NCI-H526 (cell line): Measurements from ENCODE around the gene TBC1D10A.

Experiments used
- DNase-seq, 2 experiments: peaks; one replicate each; lab custom pipeline; 2025; lab: John Stamatoyannopoulos, UW

Gene TBC1D10A

GRCh38 chr22:30299322-30299721, 27.4 kb downstream of the TBC1D10A start:
- no peak for DNase-seq

- no peak for DNase-seq
Observed at GRCh38 chr22:30297991-30298701, 28.6 kb downstream of the TBC1D10A start.

DNA sequence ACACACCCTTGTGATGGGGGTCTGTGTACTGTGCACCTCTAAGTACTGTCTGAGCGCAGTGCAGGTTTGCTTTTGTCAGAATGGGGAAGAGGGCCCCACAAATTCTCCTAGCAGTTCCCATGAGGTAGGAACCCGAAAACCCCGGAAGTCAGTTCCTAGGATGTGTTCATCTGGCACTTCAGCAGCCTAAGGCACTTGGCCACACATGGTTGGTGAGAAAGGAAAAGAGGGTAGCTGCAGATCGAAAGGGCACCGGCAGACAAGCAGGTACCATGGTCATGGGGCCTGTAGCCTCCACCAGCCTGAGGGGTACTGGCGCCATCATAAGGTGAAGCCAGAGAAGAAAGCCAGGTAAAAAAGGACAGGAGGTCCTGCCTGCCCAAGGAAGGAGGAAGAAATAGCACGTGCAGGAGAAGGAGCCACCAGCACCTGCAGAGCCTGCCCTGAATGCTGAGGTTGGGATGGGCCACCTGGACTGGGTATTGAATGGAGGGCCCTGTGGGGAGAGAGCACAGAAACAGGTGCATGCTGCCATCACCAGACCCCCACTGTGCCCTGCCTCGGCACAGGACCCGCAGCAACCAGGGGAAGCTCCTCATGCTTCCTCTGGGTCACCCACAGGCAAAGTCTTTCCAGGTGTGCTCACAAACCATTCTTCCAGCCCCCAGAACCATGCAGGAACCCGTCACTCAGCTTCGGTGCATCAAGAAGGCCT, 29.3 kb downstream of the TBC1D10A start:
- no peak for DNase-seq

DNA sequence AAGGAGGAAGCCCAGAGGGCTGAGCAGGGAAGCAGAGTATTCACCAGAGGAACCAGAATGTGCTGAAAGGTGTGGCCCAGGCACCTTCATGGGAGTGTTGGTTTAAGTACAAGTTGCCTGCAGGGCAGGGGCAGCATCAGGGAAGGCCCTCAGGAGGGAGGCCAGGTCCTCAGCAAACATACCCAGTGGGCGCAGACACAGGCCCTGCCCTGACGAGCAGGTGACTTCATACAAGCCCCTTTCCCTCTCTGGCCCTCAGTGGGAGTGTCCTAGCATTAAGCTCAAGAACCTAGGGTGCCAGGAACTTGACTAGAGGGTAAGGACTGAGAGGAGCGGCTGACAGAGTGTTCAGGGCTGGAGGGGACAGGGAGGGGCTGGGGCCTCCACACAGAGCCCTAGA, 29.9 kb downstream of the TBC1D10A start:
- DNase-seq: no peak

GRCh38 chr22:30296324-30296723, 30.4 kb downstream of the TBC1D10A start:
- DNase-seq: no peak

DNA sequence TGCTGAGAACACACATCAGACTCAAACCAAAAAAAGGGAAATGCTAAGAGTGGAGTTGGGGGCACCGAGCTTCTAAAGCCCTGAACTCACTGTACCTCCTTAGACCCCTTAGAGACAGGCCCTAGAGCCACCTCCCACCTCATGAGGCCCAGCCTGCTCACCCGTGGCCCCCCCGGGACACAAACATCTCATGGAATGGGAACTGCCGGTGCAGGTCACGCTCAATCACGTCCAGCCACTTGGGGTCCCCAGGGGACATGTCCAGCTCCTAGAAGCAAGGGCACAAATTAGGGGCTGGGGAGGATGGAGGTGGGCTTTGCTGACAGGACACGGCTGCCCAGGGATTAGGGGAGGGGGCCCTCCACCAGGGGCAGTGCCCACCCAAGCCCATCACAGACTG, 31.2 kb downstream of the TBC1D10A start:
- DNase-seq: no peak

DNA sequence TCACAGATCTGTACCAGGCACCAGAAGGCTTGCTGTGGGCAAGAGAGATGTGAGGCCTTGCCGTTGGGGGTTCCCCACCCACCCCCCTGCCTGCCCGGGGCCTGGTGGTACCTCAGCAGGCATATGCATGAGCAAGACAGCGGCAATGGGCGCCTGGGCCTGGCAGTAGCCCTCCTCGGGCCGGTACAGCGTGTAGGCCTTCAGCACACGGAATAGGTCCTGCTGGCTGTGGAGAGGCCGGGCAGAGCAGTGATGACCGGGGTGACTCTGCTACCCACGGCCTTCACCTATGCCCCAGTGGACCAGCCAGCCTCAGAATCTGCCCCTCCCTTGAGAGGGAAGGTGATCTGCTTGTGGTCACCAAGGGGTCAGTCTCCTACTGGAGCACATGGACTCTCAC, 31.9 kb downstream of the TBC1D10A start:
- no peak for DNase-seq

- no peak for DNase-seq
Observed at GRCh38 chr22:30294066-30294465, 32.7 kb downstream of the TBC1D10A start.

DNA sequence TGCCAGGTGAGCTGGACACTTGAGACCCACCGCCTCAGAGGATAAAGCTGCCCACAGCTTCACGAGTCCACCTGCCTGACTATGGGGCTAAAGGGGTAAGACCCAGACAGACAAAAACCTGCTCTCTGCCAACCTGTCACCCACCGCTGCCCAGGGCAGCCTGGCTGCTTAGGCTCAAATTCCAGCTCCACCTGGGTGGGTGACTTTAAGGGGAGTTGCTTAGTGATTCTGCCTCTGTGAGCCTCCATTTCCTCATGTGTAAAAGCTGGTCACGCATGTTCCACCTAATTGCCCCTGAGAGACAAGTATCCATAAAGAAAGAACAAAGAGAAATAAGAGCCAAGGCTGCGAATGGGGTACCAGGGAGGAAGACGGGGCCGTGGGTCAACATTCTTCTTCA, 33.7 kb downstream of the TBC1D10A start:
- DNase-seq: no peak

- DNase-seq: no peak
Observed at GRCh38 chr22:30292069-30292970, 34.4 kb downstream of the TBC1D10A start.

- DNase-seq: no peak
Observed at GRCh38 chr22:30291058-30291892, 35.5 kb downstream of the TBC1D10A start.

DNA sequence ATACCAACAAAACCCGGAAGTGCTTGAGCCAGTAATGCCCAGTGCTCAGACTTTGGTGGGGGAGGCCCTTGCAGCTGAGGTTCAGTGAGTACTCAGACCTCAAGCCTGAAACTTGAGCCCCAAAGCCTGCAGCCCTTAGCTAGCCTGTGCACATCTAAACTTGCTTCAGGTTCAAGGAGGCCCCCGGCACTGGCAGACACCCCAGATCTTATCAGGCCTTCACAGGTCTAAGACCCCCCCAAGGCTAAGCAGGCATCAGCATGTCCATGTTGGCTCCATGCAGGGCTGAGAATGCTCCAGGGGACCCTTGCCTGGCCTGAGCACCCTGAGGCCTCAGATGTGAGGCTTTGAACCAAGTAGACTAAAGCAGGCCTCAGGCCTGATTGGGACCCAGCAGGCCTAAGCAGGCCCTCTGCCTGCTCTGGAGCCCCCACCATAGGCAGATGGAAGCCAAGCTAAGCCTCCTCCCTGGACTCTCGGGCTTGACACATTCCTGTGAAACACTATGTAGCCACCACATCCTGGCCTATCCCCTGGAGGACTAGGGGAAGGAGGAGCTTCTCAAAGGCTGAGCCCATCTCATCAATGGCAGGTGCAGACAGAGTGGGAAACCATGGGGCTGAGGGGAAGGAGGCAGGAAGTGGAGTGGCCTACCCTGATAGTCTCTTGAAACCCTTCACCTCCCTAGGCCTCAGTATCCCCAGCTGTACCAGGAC, 36.2 kb downstream of the TBC1D10A start:
- peak in 1 of 2 experiments; percentile 13 for DNase-seq

GRCh38 chr22:30289980-30290313, 36.8 kb downstream of the TBC1D10A start:
- DNase-seq: no peak

DNA sequence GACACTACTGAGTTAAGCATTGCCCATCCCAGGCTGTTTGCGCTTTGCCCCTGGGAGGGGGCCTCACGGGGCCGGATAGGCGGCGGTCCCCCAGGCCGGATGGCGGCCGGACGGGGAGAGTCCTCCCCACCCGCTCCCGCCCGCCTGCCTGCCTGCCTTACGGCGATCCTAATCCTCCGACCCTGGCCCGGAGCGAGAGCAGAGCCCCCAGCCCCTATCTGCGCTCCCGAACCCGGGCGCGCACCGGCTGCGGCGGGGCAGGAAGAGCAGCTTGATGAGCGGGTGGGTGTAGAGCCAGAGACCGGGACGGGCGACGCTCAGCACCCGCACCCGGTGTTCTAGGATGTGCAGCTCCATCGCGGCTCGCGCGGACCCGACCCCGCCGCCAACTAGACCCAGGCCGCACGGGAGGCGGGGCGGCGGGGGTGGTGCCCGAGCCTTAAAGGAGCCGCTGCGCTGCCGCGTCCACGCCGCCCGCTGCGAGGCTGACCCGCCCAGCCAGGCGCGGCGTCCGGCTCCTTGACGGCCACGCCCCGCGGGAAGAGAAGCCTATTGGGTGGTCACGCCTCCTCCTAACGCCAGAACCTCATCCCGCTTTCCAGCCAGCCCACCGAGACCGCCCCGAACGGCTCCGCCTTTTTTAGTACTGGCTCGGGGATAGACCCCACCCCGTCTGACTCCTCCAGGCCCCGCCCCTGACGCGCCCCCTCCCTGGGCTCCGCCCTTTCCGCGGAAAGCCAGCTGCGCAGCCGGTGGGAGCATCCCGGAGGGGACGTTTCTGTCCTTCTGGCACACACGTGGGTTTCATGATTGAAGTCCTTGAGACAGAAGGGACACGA, 37.4 kb downstream of the TBC1D10A start, which contains the start of gene CASTOR1:
CASTOR1 (minus strand) TSS at position 365 of the 839 bp plus-strand sequence; CDS start at position 357, 8 bp downstream.
- DNase-seq: peak; percentile 85 to 94

DNA sequence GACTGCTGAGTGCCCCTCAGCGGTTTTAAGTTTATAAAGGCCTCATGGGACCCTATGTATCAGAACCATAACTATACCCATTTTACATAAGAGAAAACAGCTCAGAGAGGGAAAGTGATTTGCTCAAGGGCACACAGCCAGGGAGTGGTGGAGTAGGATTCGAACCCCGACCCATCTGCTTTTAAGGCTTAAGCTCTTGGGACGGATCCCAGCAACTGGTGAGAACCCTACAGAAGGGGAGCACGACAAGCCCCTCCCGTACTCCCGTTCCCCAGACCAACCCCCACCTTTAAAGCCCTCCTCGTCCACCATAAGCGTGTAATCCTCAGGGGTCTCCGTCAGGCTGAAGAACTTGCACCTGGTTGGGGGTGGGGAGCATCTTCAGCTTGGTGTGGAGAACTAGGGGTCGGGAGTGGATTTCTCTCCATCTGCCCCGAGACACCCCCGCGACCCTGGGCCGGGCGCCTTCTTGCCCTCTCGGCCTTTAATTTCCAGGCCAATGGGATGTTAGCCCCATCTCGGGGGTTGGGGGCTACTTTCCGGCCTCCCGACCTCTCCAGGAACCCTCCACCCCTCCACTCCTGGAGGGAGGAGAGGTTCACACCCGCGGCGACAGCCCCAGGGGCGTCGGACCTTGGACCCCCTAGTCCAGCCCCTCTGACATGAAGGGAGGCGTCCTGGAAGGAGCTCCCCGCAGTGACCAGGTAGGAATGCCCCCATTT, 38.2 kb downstream of the TBC1D10A start:
- no peak for DNase-seq

DNA sequence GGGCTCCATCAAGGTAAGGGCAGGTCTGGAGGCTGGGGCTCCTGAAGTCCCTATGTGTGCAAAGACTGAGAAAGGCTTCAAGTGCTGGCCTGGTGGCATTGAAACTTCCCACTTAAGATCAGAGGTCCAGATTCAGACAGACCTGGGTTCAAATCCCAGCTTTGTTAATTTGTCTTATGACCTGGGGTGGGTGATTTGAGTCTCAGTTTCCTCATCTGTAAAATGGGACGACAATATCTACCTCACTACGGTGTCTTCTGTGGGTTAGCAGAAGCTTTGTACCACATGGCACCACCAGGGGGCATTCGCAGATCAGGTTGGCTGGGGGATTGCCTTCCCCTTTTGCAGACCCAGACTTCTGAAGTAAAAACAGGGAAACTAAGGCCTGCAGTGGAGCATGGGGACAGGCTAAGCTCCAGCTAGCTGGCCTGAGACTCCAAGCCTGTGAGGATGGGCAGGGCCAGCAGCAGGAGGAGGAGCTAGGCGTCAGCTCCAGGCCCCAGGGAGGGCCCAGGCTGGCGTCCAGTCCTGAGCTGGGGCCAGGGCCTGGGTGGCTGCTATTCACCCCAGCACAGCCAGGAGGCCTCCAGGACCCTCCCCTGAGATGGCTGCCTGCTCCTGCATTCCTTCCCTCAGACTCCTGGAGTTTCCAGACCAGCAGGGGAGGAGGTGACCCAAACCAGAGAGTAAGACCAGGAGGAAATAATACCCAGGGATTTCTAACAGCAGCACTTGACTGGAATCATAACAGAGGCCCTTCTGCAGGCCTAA, 38.9 kb downstream of the TBC1D10A start:
- DNase-seq: peak; percentile 55 to 83

GRCh38 chr22:30286813-30287647, 39.7 kb downstream of the TBC1D10A start:
- peak in 1 of 2 experiments; percentile 69 for DNase-seq

DNA sequence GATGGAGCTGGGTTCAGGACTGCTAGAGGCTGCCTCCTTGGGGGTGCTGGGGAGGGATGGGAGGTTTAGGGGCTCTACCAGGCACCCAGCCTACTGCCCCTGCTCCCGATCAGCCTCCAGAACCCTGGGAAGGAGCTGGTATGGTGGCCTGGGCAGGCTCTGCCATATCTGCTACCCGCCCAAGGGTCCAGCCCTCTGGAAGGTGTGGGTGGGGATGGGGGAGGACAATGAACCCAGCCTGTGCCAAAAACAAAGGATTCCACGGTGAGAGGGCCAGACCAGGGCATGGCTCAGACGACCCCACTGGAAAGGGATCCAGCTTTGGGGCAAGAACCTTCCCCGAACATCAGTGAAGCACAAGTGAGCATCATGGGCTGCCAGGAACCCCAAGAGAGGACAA, 40.4 kb downstream of the TBC1D10A start:
- DNase-seq: no peak
